ENCODE data around the gene CD58. TPM values are rescaled to one million over a fixed set of nuclear protein-coding genes. Genes with fewer than 3 reads are reported as not detected.

Gene CD58
- total RNA-seq, 1 donor from 2014 or later = 8.0 TPM

- H3K4me1 Mint-ChIP-seq (ENCODE audit: low read depth, unreplicated experiment) = no peaks in the 10 kb centered on the region
- no peaks in the 10 kb centered on the region for H3K36me3 Mint-ChIP-seq (ENCODE audit: unreplicated experiment)
- no peaks in the 10 kb centered on the region for H3K9me3 Mint-ChIP-seq (ENCODE audit: unreplicated experiment)
- TF ChIP-seq CTCF (IDR thresholded peaks at IDR 0.05; ENCODE audit: partially characterized antibody, unreplicated experiment) = no peak
- H3K27me3 Mint-ChIP-seq (ENCODE audit: unreplicated experiment) = peaks cover 5% of the 10 kb centered on the region
- H3K27ac Mint-ChIP-seq (ENCODE audit: unreplicated experiment) = no peak overlapping the region
- DNase-seq = no peak
- no peak overlapping the region for H3K4me3 Mint-ChIP-seq (ENCODE audit: unreplicated experiment)
Measured at GRCh38 chr1:116496380-116496779, 74.4 kb downstream of the CD58 start.

- Mint-ChIP-seq H3K36me3 (ENCODE audit: unreplicated experiment) (no peaks in the 10 kb centered on the region), H3K4me3 (ENCODE audit: unreplicated experiment) (no peak overlapping the region), H3K27ac (ENCODE audit: unreplicated experiment) (no peak overlapping the region), H3K27me3 (ENCODE audit: unreplicated experiment) (peaks cover 5% of the 10 kb centered on the region), H3K9me3 (ENCODE audit: unreplicated experiment) (no peaks in the 10 kb centered on the region), H3K4me1 (ENCODE audit: low read depth, unreplicated experiment) (peaks cover 4% of the 10 kb centered on the region)
- no peak for TF ChIP-seq CTCF (IDR thresholded peaks at IDR 0.05; ENCODE audit: partially characterized antibody, unreplicated experiment)
- DNase-seq = no peak
Measured at GRCh38 chr1:116495535-116495934, 75.3 kb downstream of the CD58 start.

GRCh38 chr1:116494745-116495144, 76.1 kb downstream of the CD58 start:
- Mint-ChIP-seq H3K27me3 (ENCODE audit: unreplicated experiment) (peaks cover 5% of the 10 kb centered on the region), H3K9me3 (ENCODE audit: unreplicated experiment) (no peaks in the 10 kb centered on the region), H3K36me3 (ENCODE audit: unreplicated experiment) (no peaks in the 10 kb centered on the region), H3K4me1 (ENCODE audit: low read depth, unreplicated experiment) (peaks cover 4% of the 10 kb centered on the region), H3K27ac (ENCODE audit: unreplicated experiment) (no peak overlapping the region), H3K4me3 (ENCODE audit: unreplicated experiment) (no peak overlapping the region)
- no peak for DNase-seq
- TF ChIP-seq CTCF (IDR thresholded peaks at IDR 0.05; ENCODE audit: partially characterized antibody, unreplicated experiment) = no peak

- Mint-ChIP-seq H3K4me1 (ENCODE audit: low read depth, unreplicated experiment) (peaks cover 4% of the 10 kb centered on the region), H3K27me3 (ENCODE audit: unreplicated experiment) (peaks cover 5% of the 10 kb centered on the region), H3K9me3 (ENCODE audit: unreplicated experiment) (no peaks in the 10 kb centered on the region), H3K27ac (ENCODE audit: unreplicated experiment) (no peak overlapping the region), H3K4me3 (ENCODE audit: unreplicated experiment) (no peak overlapping the region), H3K36me3 (ENCODE audit: unreplicated experiment) (no peaks in the 10 kb centered on the region)
- TF ChIP-seq CTCF (IDR thresholded peaks at IDR 0.05; ENCODE audit: partially characterized antibody, unreplicated experiment) = no peak
- no peak for DNase-seq
Measured at GRCh38 chr1:116494353-116494692, 76.5 kb downstream of the CD58 start.

GRCh38 chr1:116493484-116494352, 77.1 kb downstream of the CD58 start:
- Mint-ChIP-seq H3K4me1 (ENCODE audit: low read depth, unreplicated experiment) (peaks cover 4% of the 10 kb centered on the region), H3K9me3 (ENCODE audit: unreplicated experiment) (no peaks in the 10 kb centered on the region), H3K36me3 (ENCODE audit: unreplicated experiment) (no peaks in the 10 kb centered on the region), H3K27ac (ENCODE audit: unreplicated experiment) (no peak overlapping the region), H3K27me3 (ENCODE audit: unreplicated experiment) (peaks cover 5% of the 10 kb centered on the region), H3K4me3 (ENCODE audit: unreplicated experiment) (no peak overlapping the region)
- DNase-seq = no peak
- no peak for TF ChIP-seq CTCF (IDR thresholded peaks at IDR 0.05; ENCODE audit: partially characterized antibody, unreplicated experiment)
